ENCODE results near the gene COL7A1. TPM values are rescaled to one million over a fixed set of nuclear protein-coding genes. Genes with fewer than 3 reads are reported as not detected.
A peak's percentile ranks its signal among the peaks of the same experiment; 100 is the strongest.

COL7A1 gene
- total and polyA plus RNA-seq, 2 of the 13 experiments (the other 11 are each of a cell fraction or from before 2014, with no cell fraction given) = 2.7 to 11.7 TPM

DNA sequence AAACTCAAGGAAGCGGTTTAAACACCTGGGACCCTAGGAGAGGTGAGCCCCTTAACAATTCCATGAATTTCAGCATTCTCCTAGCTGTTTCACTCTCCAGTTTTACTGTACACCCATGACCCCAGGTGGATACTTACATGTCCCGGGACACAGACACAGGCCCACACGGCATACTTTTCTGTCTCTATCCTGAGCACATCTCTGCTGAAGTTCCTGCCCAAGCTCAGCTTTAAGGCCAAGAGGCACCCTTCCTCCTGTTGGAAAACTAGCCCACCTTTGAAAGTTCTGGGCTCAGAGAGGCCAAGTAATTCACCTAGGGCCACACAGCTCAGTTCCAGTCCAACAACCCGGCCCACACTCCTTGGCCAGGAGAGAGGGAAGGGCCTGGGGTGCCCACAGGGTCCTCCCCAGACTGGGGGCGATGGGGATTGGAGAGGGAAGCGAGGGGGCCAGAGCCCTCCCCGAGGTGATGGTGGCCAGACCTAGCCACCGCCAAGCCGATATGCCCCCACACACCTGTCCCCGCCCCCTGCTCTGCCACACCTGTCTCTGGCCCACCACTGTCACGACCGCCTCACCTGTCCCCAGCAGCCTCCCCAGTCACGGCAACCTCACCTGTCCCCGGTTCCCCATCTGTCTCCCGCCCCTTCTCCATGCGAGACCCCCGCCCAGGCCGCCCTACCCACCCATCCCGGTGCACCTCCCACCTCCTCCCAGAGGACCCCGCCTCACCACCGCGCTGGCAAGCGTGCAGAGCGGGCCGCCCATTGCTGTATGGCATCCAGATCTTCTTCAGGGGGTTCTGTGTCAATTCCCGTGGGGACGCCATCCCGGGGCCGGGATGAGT, 39.0 kb downstream of the COL7A1 start (continued):
- no peak for TF ChIP-seq KMT2B (CRISPR knock-in tag; IDR thresholded peaks at IDR 0.05)
- TF ChIP-seq, protein P1, sequence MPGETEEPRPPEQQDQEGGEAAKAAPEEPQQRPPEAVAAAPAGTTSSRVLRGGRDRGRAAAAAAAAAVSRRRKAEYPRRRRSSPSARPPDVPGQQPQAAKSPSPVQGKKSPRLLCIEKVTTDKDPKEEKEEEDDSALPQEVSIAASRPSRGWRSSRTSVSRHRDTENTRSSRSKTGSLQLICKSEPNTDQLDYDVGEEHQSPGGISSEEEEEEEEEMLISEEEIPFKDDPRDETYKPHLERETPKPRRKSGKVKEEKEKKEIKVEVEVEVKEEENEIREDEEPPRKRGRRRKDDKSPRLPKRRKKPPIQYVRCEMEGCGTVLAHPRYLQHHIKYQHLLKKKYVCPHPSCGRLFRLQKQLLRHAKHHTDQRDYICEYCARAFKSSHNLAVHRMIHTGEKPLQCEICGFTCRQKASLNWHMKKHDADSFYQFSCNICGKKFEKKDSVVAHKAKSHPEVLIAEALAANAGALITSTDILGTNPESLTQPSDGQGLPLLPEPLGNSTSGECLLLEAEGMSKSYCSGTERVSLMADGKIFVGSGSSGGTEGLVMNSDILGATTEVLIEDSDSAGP (CRISPR knock-in tag; IDR thresholded peaks at IDR 0.05; ENCODE audit: borderline replicate concordance) = 0 out of 2 replicates have a peak, but pooled peaks have one; percentile 8
- no peak for TF ChIP-seq ZNF790 (CRISPR knock-in tag; IDR thresholded peaks at IDR 0.05; ENCODE audit: borderline replicate concordance)
- no peak for TF ChIP-seq PAWR (CRISPR knock-in tag; IDR thresholded peaks at IDR 0.05; ENCODE audit: borderline replicate concordance)
- no peak for TF ChIP-seq ZFYVE20 (CRISPR knock-in tag; IDR thresholded peaks at IDR 0.05; ENCODE audit: borderline replicate concordance, low read depth)
- TF ChIP-seq, protein P2, sequence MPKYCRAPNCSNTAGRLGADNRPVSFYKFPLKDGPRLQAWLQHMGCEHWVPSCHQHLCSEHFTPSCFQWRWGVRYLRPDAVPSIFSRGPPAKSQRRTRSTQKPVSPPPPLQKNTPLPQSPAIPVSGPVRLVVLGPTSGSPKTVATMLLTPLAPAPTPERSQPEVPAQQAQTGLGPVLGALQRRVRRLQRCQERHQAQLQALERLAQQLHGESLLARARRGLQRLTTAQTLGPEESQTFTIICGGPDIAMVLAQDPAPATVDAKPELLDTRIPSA (CRISPR knock-in tag; IDR thresholded peaks at IDR 0.05; ENCODE audit: borderline replicate concordance) = no peak
- TF ChIP-seq ZNF607 (CRISPR knock-in tag; IDR thresholded peaks at IDR 0.05; ENCODE audit: borderline replicate concordance) = no peak
- no peak; the same call in 1 of the 2 replicates for TF ChIP-seq ZNF333 (CRISPR knock-in tag; IDR thresholded peaks at IDR 0.05; ENCODE audit: borderline replicate concordance)
- TF ChIP-seq SRY (CRISPR knock-in tag; IDR thresholded peaks at IDR 0.05) = 0 out of 2 replicates have a peak, but pooled peaks have one; percentile 5
- TF ChIP-seq, protein P3, sequence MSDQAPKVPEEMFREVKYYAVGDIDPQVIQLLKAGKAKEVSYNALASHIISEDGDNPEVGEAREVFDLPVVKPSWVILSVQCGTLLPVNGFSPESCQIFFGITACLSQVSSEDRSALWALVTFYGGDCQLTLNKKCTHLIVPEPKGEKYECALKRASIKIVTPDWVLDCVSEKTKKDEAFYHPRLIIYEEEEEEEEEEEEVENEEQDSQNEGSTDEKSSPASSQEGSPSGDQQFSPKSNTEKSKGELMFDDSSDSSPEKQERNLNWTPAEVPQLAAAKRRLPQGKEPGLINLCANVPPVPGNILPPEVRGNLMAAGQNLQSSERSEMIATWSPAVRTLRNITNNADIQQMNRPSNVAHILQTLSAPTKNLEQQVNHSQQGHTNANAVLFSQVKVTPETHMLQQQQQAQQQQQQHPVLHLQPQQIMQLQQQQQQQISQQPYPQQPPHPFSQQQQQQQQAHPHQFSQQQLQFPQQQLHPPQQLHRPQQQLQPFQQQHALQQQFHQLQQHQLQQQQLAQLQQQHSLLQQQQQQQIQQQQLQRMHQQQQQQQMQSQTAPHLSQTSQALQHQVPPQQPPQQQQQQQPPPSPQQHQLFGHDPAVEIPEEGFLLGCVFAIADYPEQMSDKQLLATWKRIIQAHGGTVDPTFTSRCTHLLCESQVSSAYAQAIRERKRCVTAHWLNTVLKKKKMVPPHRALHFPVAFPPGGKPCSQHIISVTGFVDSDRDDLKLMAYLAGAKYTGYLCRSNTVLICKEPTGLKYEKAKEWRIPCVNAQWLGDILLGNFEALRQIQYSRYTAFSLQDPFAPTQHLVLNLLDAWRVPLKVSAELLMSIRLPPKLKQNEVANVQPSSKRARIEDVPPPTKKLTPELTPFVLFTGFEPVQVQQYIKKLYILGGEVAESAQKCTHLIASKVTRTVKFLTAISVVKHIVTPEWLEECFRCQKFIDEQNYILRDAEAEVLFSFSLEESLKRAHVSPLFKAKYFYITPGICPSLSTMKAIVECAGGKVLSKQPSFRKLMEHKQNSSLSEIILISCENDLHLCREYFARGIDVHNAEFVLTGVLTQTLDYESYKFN (CRISPR knock-in tag; conservative IDR thresholded peaks at IDR 0.05) = no peak
- TF ChIP-seq, protein P4, sequence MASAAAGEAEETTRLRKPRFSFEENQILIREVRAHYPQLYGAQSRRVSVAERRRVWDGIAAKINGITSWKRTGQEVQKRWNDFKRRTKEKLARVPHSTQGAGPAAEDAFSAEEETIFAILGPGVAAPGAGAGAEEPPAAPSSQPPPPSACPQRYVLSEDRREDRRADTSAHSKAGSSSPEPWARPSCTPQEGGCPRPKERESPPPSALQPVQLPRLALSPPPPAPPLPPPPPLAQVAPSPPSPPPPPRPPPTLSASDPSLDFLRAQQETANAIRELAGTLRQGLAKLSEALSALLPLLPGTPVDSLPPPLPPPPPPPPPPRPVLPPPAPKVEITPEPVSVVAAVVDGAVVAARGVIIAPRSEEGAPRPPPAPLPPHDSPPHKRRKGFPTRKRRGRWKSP (CRISPR knock-in tag; IDR thresholded peaks at IDR 0.05) = no peak
- TF ChIP-seq JARID2 (CRISPR knock-in tag; IDR thresholded peaks at IDR 0.05; ENCODE audit: insufficient replicate concordance) = no peak
- no peak for TF ChIP-seq FOXK1 (CRISPR knock-in tag; IDR thresholded peaks at IDR 0.05; ENCODE audit: borderline replicate concordance, low read depth)
- 0 out of 2 replicates have a peak, but pooled peaks have one; percentile 11 for TF ChIP-seq ZNF441 (CRISPR knock-in tag; IDR thresholded peaks at IDR 0.05; ENCODE audit: borderline replicate concordance)
- TF ChIP-seq ZNF124 (CRISPR knock-in tag; IDR thresholded peaks at IDR 0.05) = no peak
- TF ChIP-seq, protein P5, sequence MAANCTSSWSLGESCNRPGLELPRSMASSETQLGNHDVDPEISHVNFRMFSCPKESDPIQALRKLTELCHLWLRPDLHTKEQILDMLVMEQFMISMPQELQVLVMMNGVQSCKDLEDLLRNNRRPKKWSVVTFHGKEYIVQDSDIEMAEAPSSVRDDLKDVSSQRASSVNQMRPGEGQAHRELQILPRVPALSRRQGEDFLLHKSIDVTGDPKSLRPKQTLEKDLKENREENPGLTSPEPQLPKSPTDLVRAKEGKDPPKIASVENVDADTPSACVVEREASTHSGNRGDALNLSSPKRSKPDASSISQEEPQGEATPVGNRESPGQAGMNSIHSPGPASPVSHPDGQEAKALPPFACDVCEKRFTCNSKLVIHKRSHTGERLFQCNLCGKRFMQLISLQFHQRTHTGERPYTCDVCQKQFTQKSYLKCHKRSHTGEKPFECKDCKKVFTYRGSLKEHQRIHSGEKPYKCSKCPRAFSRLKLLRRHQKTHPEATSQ (CRISPR knock-in tag; IDR thresholded peaks at IDR 0.05; ENCODE audit: borderline replicate concordance) = no peak
- no peak for TF ChIP-seq HIVEP1 (CRISPR knock-in tag; IDR thresholded peaks at IDR 0.05)
- TF ChIP-seq TCF12 (IDR thresholded peaks at IDR 0.05) = no peak
- peak; percentile 60; the same call in 1 of the 2 replicates for TF ChIP-seq TCF12 (CRISPR knock-in tag; IDR thresholded peaks at IDR 0.05)

All from HepG2 (cell line).